GM19438 (cell line): ENCODE measurements around the gene TPSB2.
"Not testable (repeated sequence)": the region's sequence is repeated elsewhere in the genome, so short reads cannot be mapped to it uniquely, and the experiment has no call there.

ENCODE experiments used
- ATAC-seq: cut with Tn5 transposase; IDR thresholded peaks from one replicate; pipeline ENCODE4 v1.9.1; 2021; ENCODE audit warnings: low read depth; ENCODE audit not compliant: unreplicated experiment

The TPSB2 gene

GRCh38 chr16:1230084-1230470 is at the start of gene TPSB2:
TPSB2 (minus strand) TSS chr16:1230184; CDS start chr16:1229951, 233 bp downstream.
- ATAC-seq: not testable (repeated sequence)

- ATAC-seq: no peak
Measured at GRCh38 chr16:1279081-1279944, 49.3 kb upstream of the TPSB2 start.

- no peak for ATAC-seq
Measured at GRCh38 chr16:1278477-1278876, 48.5 kb upstream of the TPSB2 start.

GRCh38 chr16:1277617-1278282 is 47.8 kb upstream of the TPSB2 start:
- no peak for ATAC-seq

GRCh38 chr16:1277151-1277598 is 47.2 kb upstream of the TPSB2 start:
- no peak for ATAC-seq

- ATAC-seq: no peak
Measured at GRCh38 chr16:1276580-1276878, 46.5 kb upstream of the TPSB2 start.

- no peak for ATAC-seq
Measured at GRCh38 chr16:1275791-1276579, 46.0 kb upstream of the TPSB2 start.

- ATAC-seq: no peak
Measured at GRCh38 chr16:1274767-1275166, 44.8 kb upstream of the TPSB2 start.

- ATAC-seq: no peak
Measured at GRCh38 chr16:1273816-1274215, 43.8 kb upstream of the TPSB2 start.

- no peak for ATAC-seq
Measured at GRCh38 chr16:1272453-1273198, 42.6 kb upstream of the TPSB2 start.

GRCh38 chr16:1271724-1272413 is 41.9 kb upstream of the TPSB2 start:
- not testable (repeated sequence) for ATAC-seq

- ATAC-seq: no peak
Measured at GRCh38 chr16:1271380-1271723, 41.4 kb upstream of the TPSB2 start.

- ATAC-seq: not testable (repeated sequence)
Measured at GRCh38 chr16:1269418-1269817, 39.4 kb upstream of the TPSB2 start.

GRCh38 chr16:1265826-1266225 is 35.8 kb upstream of the TPSB2 start:
- no peak for ATAC-seq

- no peak for ATAC-seq
Measured at GRCh38 chr16:1265090-1265630, 35.2 kb upstream of the TPSB2 start.

GRCh38 chr16:1264345-1265089 is 34.5 kb upstream of the TPSB2 start:
- no peak for ATAC-seq

- no peak for ATAC-seq
Measured at GRCh38 chr16:1263591-1264344, 33.8 kb upstream of the TPSB2 start.

GRCh38 chr16:1262846-1263221 is 32.9 kb upstream of the TPSB2 start:
- no peak for ATAC-seq
